K562 (cell line): ENCODE measurements around the gene RBX1. TPM values are rescaled to one million over a fixed set of nuclear protein-coding genes. Genes with fewer than 3 reads are reported as not detected.

Source experiments
- ATAC-seq: fragments of 200-7000 bp; cut with Tn5 transposase; 3 replicates; pipeline ENCODE4 v1.9.1; 2020; ENCODE audit warnings: moderate library complexity
- BruUV-seq: library from RNA; stranded (reverse); fragments of 400-500 nt; replicated peaks from 2 replicates; lab custom pipeline; 2021; lab: Mats Ljungman, UMichigan
- CTCF ChIA-PET: fragments of 300-600 bp; formaldehyde crosslinking; extraction: SDS; loops from one replicate; lab custom pipeline; 2021; ENCODE audit warnings: low intra/inter-chr PET ratio; lab: Yijun Ruan, JAX
- POLR2A ChIA-PET: fragments of 300-600, 350-650 bp; sonication (Branson Sonifier 250); formaldehyde crosslinking; extraction: SDS; loops from one replicate; lab custom pipeline; 2021; ENCODE audit warnings: antibody characterized with exemption, inconsistent platforms; lab: Yijun Ruan, JAX
- DNase-seq, 4 experiments: peaks; one replicate each; pipeline versions ENCODE4 v3.0.0 to v3.0.0-alpha.2; 2011 to 2018; ENCODE audit warnings: low spot score in 3 of 4, mixed read lengths in 3 of 4; ENCODE audit errors: extremely low read depth in 1 of 4
- FAIRE-seq: peaks from 2 replicates; lab custom pipeline; 2011; peaks lifted over from hg19 to GRCh38; lab: Jason Lieb, UNC
- H2AFZ ChIP-seq: 2 replicates; pipeline ENCODE4 v1.6.0; 2011; ENCODE audit warnings: low read depth, low read length, control low read depth, inconsistent platforms
- H3K27ac ChIP-seq: fragments of 200-600 bp; 3 replicates; pipeline ENCODE4 v1.8.0; 2011; ENCODE audit warnings: low read depth, mild to moderate bottlenecking, control low read depth, inconsistent platforms, low read length, moderate library complexity, mixed read lengths; ENCODE audit errors: extremely low read depth
- H3K27me3 ChIP-seq, 2 experiments: fragments of 300-600 bp in 1 of 2; 2 replicates in 1 of 2; 3 replicates in 1 of 2; pipeline versions ENCODE4 v1.6.0 to v1.8.0; 2011; ENCODE audit warnings: inconsistent platforms in 2 of 2, low read length in 2 of 2, mild to moderate bottlenecking in 1 of 2, mixed read lengths in 1 of 2, moderate library complexity in 1 of 2; ENCODE audit not compliant: control insufficient read depth in 2 of 2, insufficient read depth in 2 of 2
- H3K36me3 ChIP-seq: fragments of 300-600 bp; 3 replicates; pipeline ENCODE4 v1.8.0; 2011; ENCODE audit warnings: mild to moderate bottlenecking, low read length, inconsistent platforms; ENCODE audit not compliant: control insufficient read depth, insufficient read depth
- H3K4me1 ChIP-seq, 2 experiments: fragments of 200-600 bp in 1 of 2; replicated peaks in 1 of 2; 2 replicates in 1 of 2; 3 replicates in 1 of 2; pipeline versions ENCODE4 v1.5.1 to v1.8.0; 2011; ENCODE audit warnings: inconsistent platforms in 2 of 2, low read length in 2 of 2, mild to moderate bottlenecking in 1 of 2, mixed read lengths in 1 of 2, moderate library complexity in 1 of 2; ENCODE audit not compliant: control insufficient read depth in 2 of 2, insufficient read depth in 2 of 2
- H3K4me2 ChIP-seq: 2 replicates; pipeline ENCODE4 v1.6.1; 2011; ENCODE audit warnings: low read length, control low read depth, inconsistent platforms, mixed read lengths; ENCODE audit not compliant: insufficient read depth
- H3K4me3 ChIP-seq: fragments of 200-600 bp; sonication (generic), shearing (Covaris generic); 2 replicates; pipeline ENCODE4 v1.5.1; 2016; ENCODE audit warnings: control low read depth, inconsistent platforms
- H3K79me2 ChIP-seq: fragments of 200-600 bp; 3 replicates; pipeline ENCODE4 v1.8.0; 2011; ENCODE audit warnings: low read length, inconsistent platforms; ENCODE audit not compliant: control insufficient read depth, insufficient read depth
- H3K9ac ChIP-seq, 2 experiments: 2 replicates each; pipeline versions ENCODE4 v1.6.0 to v1.6.1; 2011; ENCODE audit warnings: low read depth in 2 of 2, low read length in 2 of 2, control low read depth in 1 of 2, inconsistent platforms in 1 of 2, mild to moderate bottlenecking in 1 of 2, mixed read lengths in 1 of 2; ENCODE audit not compliant: insufficient read depth in 1 of 2
- H3K9me1 ChIP-seq: one replicate; pipeline ENCODE4 v1.6.0; 2011; ENCODE audit warnings: inconsistent platforms, mild to moderate bottlenecking, low read length, moderate library complexity; ENCODE audit not compliant: control insufficient read depth, insufficient read depth
- H3K9me3 ChIP-seq: replicated peaks from 2 replicates; pipeline ENCODE4 v1.5.1; 2011; ENCODE audit warnings: low read depth, low read length, inconsistent platforms; ENCODE audit not compliant: control insufficient read depth, insufficient read depth
- H4K20me1 ChIP-seq: replicated peaks from 2 replicates; pipeline ENCODE4 v1.6.1; 2011; ENCODE audit warnings: low read length, inconsistent platforms, mixed read lengths; ENCODE audit not compliant: control insufficient read depth, insufficient read depth
- ATF2 ChIP-seq: sonication (generic); formaldehyde crosslinking; IDR thresholded peaks from 2 replicates; pipeline ENCODE4 v1.8.1; 2022; ENCODE audit warnings: missing genetic modification reagents
- KDM4B ChIP-seq, 2 experiments: fragments of 450-650 bp in 1 of 2; sonication (generic) in 1 of 2; IDR thresholded peaks; 2 replicates each; pipeline ENCODE4 v1.6.1; 2016 to 2017; ENCODE audit warnings: borderline replicate concordance in 2 of 2, antibody characterized with exemption in 1 of 2, low read depth in 1 of 2, mild to moderate bottlenecking in 1 of 2
- MTA3 ChIP-seq: fragments of 450-650 bp; formaldehyde crosslinking; IDR thresholded peaks from 2 replicates; pipeline ENCODE4 v1.6.1; 2017; ENCODE audit warnings: mild to moderate bottlenecking, borderline replicate concordance
- USF1 ChIP-seq: sonication (generic); formaldehyde crosslinking; IDR thresholded peaks from 2 replicates; pipeline ENCODE4 v1.9.0; 2022; ENCODE audit warnings: mild to moderate bottlenecking, missing genetic modification reagents
- ZKSCAN1 ChIP-seq: fragments of 150-350 bp; IDR thresholded peaks from 2 replicates; pipeline ENCODE4 v1.6.1; 2016; ENCODE audit warnings: low read depth, low read length
- ZNF134 ChIP-seq: fragments of 250-450 bp; sonication (Bioruptor Pico); conservative IDR thresholded peaks from 2 replicates; pipeline ENCODE4 v1.4.0; 2020
- WGBS: fragments of 100-300 bp; shearing (Covaris generic); methylation state at CpG from one replicate; pipeline ENCODE4 v1.1.6; 2016; ENCODE audit warnings: low coverage, mixed read lengths; ENCODE audit not compliant: insufficient coverage; ENCODE audit errors: missing lambda C conversion rate; 5-methylcytosine and 5-hydroxymethylcytosine counted together
- in situ Hi-C: fragments of 300-500 bp; cut with MboI; formaldehyde crosslinking; loops from 4 replicates; pipeline ENCODE4 v1.15.0; 2018; ENCODE audit warnings: inconsistent platforms, mixed read lengths
- intact Hi-C: fragments of 100-400 bp; cut with micrococcal nuclease; formaldehyde crosslinking; loops from 2 replicates; pipeline ENCODE4 v1.14.2; 2022
- polyA plus RNA-seq, 8 experiments: library from polyadenylated mRNA; depleted of rRNA in 4 of 8; stranded (reverse) in 5 of 8; unstranded in 3 of 8; fragments of >200 nt; fragmentation: Nextera tagmentation in 2 of 8; fragmentation: Illumina TruSeq in 1 of 8; extraction: Ambion mirVana in 2 of 8; extraction: Trizol in 1 of 8; gene quantifications; 2 replicates each; pipeline versions ENCODE4 v1.2.1 to v1.2.3, GENCODE V29; 2011 to 2014; ENCODE audit warnings: inconsistent platforms in 1 of 8, missing spikeins in 1 of 8
- total RNA-seq, 7 experiments: library from RNA; depleted of rRNA in 6 of 7; stranded (reverse); fragments of >200 nt in 6 of 7; fragmentation: Illumina TruSeq in 2 of 7; extraction: Trizol in 2 of 7; gene quantifications; 2 replicates each; pipeline versions ENCODE4 v1.2.1 to v1.2.3, GENCODE V29; 2011 to 2021; ENCODE audit warnings: low replicate concordance in 1 of 7

The RBX1 gene
- total and polyA plus RNA-seq, 9 of the 15 experiments (the other 6 are each of a cell fraction or from before 2014, with no cell fraction given), result 44.0 to 259 (median 67.9) TPM

GRCh38 chr22:40982482-40983385 lies 31.6 kb downstream of the RBX1 start:
- no TSS peak for BruUV-seq
- Histone ChIP-seq H3K9me3 (no peaks in the 10 kb centered on the region), H4K20me1 (no peaks in the 10 kb centered on the region), H3K9ac (no peak overlapping the region), H3K9me1 (no peaks in the 10 kb centered on the region), H3K4me1 (no peaks in the 10 kb centered on the region; a peak in 1 of 5 replicates), H3K79me2 (no peaks in the 10 kb centered on the region), H2AFZ (no peak overlapping the region), H3K27ac (no peak overlapping the region), H3K4me3 (no peak overlapping the region), H3K4me2 (no peak overlapping the region), H3K27me3 (no peaks in the 10 kb centered on the region), H3K36me3 (no peaks in the 10 kb centered on the region)
- intact Hi-C loops (no loop called here), in situ Hi-C loops (no loop called here)
- WGBS, result 69% methylated on average over 14 of the region's 21 CpGs
- DNase-seq (no peak), ATAC-seq (no peak), FAIRE-seq (no peak)
- ChIA-PET CTCF (no interaction called here), POLR2A (interaction anchor here (1.1 kb wide), 1 partner anchor 10 kb away, joined by 3 read pairs; no protein-coding TSS in a partner anchor)
- TF ChIP-seq KDM4B (IDR thresholded peaks at IDR 0.05; ENCODE audit: borderline replicate concordance in 2 of 2, low read depth in 1 of 2), result no peak
- no peak for TF ChIP-seq USF1 (CRISPR knock-in tag)
- 0 out of 2 replicates have a peak, but pooled peaks have one; percentile 38 for TF ChIP-seq ZKSCAN1
- no peak for TF ChIP-seq ZNF134
- no peak for TF ChIP-seq MTA3
- TF ChIP-seq ATF2, result no peak
